Adrenal gland (tissue), 5 donors: ENCODE measurements around the gene DLG2.

Experiments used
- POLR2A ChIP-seq, 2 donors: fragments of 450-650 bp; IDR thresholded peaks; one replicate each; pipeline ENCODE4 v1.6.1; 2017; ENCODE audit warnings: antibody characterized with exemption in 2 of 2, mild to moderate bottlenecking in 2 of 2, moderate library complexity in 1 of 2
- TF ChIP-seq, protein P1 (sequence below), 6 experiments: fragments of 450-650 bp in 4 of 6; fragments of 200-600 bp in 2 of 6; sonication (generic) in 1 of 6; IDR thresholded peaks; 1 replicate in 5 of 6; 2 replicates in 1 of 6; pipeline versions ENCODE4 v1.5.1 to v1.8.0; 2016 to 2021; ENCODE audit warnings: antibody characterized with exemption in 6 of 6, mild to moderate bottlenecking in 2 of 6, moderate library complexity in 1 of 6
- donor health status: DM: no; HTN: no; CAD: no.

DNA sequence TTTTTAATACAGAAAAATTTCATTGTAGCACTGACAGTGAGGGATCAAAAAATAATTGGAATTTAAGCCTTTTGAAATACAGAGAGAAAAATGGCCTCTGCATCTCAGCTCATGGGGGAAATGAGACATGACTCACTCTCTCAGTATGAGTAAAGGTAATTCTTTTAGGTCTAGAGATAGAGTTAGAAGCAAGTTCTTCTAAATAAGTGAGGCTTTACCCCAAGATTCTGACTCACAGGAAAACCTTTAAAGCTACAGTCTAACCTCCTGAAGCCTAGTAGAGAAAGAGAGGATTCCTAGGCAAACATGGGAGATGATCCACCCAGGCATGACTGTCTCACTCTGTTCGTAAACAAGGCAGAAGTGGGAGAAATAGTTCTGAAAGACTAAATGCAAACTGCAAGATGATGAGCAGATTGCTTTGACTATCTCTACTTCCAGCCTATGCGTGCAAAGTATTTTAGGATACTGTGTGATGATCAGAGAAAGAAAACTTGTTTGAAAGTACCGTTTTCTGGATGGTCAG lies 1337.7 kb downstream of the DLG2 start:
- TF ChIP-seq POLR2A (IDR thresholded peaks at IDR 0.05), result no peak
- TF ChIP-seq, protein P1, sequence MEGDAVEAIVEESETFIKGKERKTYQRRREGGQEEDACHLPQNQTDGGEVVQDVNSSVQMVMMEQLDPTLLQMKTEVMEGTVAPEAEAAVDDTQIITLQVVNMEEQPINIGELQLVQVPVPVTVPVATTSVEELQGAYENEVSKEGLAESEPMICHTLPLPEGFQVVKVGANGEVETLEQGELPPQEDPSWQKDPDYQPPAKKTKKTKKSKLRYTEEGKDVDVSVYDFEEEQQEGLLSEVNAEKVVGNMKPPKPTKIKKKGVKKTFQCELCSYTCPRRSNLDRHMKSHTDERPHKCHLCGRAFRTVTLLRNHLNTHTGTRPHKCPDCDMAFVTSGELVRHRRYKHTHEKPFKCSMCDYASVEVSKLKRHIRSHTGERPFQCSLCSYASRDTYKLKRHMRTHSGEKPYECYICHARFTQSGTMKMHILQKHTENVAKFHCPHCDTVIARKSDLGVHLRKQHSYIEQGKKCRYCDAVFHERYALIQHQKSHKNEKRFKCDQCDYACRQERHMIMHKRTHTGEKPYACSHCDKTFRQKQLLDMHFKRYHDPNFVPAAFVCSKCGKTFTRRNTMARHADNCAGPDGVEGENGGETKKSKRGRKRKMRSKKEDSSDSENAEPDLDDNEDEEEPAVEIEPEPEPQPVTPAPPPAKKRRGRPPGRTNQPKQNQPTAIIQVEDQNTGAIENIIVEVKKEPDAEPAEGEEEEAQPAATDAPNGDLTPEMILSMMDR (IDR thresholded peaks at IDR 0.05), result no peak
